ENCODE results near the gene CYP24A1. TPM values are rescaled to one million over a fixed set of nuclear protein-coding genes. Genes with fewer than 3 reads are reported as not detected.

CYP24A1 gene
- total and polyA plus RNA-seq, 2 donors (not counting 3 experiments of a cell fraction or from before 2014, with no cell fraction given) = not detected

GRCh38 chr20:54153041-54153327 is 20.8 kb downstream of the CYP24A1 start:
- no TSS peak for BruUV-seq (replicated peaks)
- Histone ChIP-seq H3K79me2 (ENCODE audit: control insufficient read depth, insufficient read depth, low read length) (no peaks in the 10 kb centered on the region), H3K36me3 (ENCODE audit: control insufficient read depth in 2 of 2, extremely low read depth in 1 of 2, insufficient read depth in 2 of 2, low read length in 2 of 2) (no peaks in the 10 kb centered on the region), H2AFZ (ENCODE audit: low read depth, low read length) (no peak overlapping the region), H3K9me1 (replicated peaks; ENCODE audit: control insufficient read depth, extremely low read depth, insufficient read depth, low read length) (no peaks in the 10 kb centered on the region), H3K27ac (ENCODE audit: insufficient read depth, low read depth, low read length) (no peak overlapping the region), H3K9me3 (replicated peaks; ENCODE audit: control insufficient read depth, insufficient read depth, low read length) (no peaks in the 10 kb centered on the region), H4K20me1 (replicated peaks; ENCODE audit: control insufficient read depth, extremely low read depth, insufficient read depth, low read length) (no peaks in the 10 kb centered on the region), H3K4me2 (ENCODE audit: insufficient read depth, low read length) (no peak overlapping the region), H3K27me3 (ENCODE audit: control insufficient read depth in 2 of 2, insufficient read depth in 2 of 2, low read length in 2 of 2) (no peaks in the 10 kb centered on the region), H3K9ac (replicated peaks; ENCODE audit: extremely low read depth, insufficient read depth, low read length) (no peak overlapping the region), H3K4me3 (replicated peaks in 1 of 3; ENCODE audit: insufficient read depth in 1 of 3, low read depth in 1 of 3, low read length in 3 of 3) (no peak overlapping the region), H3K4me1 (ENCODE audit: control insufficient read depth, extremely low read depth, insufficient read depth, low read length) (no peaks in the 10 kb centered on the region)
- intact Hi-C loops (cut with micrococcal nuclease) = no loop called here
- FAIRE-seq (no peak), DNase-seq (ENCODE audit: low read depth, low spot score) (no peak)
- dilution Hi-C loops (cut with MboI; ENCODE audit: extremely low pct_ligation_motif_present, low sequenced_read_pairs) = no loop called here
- ChIA-PET POLR2A (no interaction called here), CTCF (no interaction called here)
- no peak for TF ChIP-seq EZH2 (IDR thresholded peaks at IDR 0.05; ENCODE audit: borderline replicate concordance, low read depth, low read length, severe bottlenecking)
- no peak for TF ChIP-seq MAX (IDR thresholded peaks at IDR 0.05; ENCODE audit: insufficient read depth, insufficient read length)
- TF ChIP-seq POLR2A (IDR thresholded peaks at IDR 0.05; ENCODE audit: low read depth, low read length) = no peak
- TF ChIP-seq POLR2AphosphoS5 (IDR thresholded peaks at IDR 0.05; ENCODE audit: insufficient read depth, low read depth, low read length) = no peak
- no peak for TF ChIP-seq MYC (IDR thresholded peaks at IDR 0.05; ENCODE audit: low read depth, low read length)
- TF ChIP-seq JUN (IDR thresholded peaks at IDR 0.05; ENCODE audit: borderline replicate concordance, insufficient read depth, insufficient read length, low read depth) = no peak
- TF ChIP-seq GATA2 (IDR thresholded peaks at IDR 0.05; ENCODE audit: insufficient read depth, insufficient read length, low read depth, low read length) = no peak
- no peak for TF ChIP-seq FOS (IDR thresholded peaks at IDR 0.05; ENCODE audit: borderline replicate concordance, insufficient read depth, low read length)
- TF ChIP-seq CTCF (IDR thresholded peaks at IDR 0.05; ENCODE audit: extremely low read depth in 1 of 2, insufficient read depth in 1 of 2, low read depth in 1 of 2, low read length in 2 of 2) = no peak
